Coronary artery (tissue), 2 donors: ENCODE data around the gene TIAM2.
"Not testable (repeated sequence)": the region's sequence is repeated elsewhere in the genome, so short reads cannot be mapped to it uniquely, and the experiment has no call there.

ENCODE experiments used
- DNase-seq: peaks from one replicate; pipeline ENCODE4 v3.0.0-alpha.2; 2017; ENCODE audit warnings: low spot score
- H3K27ac ChIP-seq, 2 donors: fragments of 200-600 bp; sonication (generic); one replicate each; pipeline ENCODE4 v1.5.1; 2016 to 2019
- H3K4me3 ChIP-seq: fragments of 200-600 bp; sonication (generic); 2 replicates; pipeline ENCODE4 v1.5.1; 2016; ENCODE audit warnings: mild to moderate bottlenecking, moderate library complexity
- CTCF ChIP-seq: fragments of 200-600 bp; sonication (generic); IDR thresholded peaks from one replicate; pipeline ENCODE4 v1.5.1; 2019; ENCODE audit warnings: antibody characterized with exemption

The TIAM2 gene

GRCh38 chr6:155089746-155090145 lies 94.6 kb downstream of the TIAM2 start:
- DNase-seq, result no peak
- Histone ChIP-seq H3K4me3 (no peak overlapping the region), H3K27ac (no peak overlapping the region)
- no peak for TF ChIP-seq CTCF

GRCh38 chr6:155090166-155090565 lies 95.1 kb downstream of the TIAM2 start:
- DNase-seq, result no peak
- H3K27ac ChIP-seq, result no peak overlapping the region
- H3K4me3 ChIP-seq, result no peak overlapping the region
- no peak for TF ChIP-seq CTCF

GRCh38 chr6:155091756-155092155 lies 96.6 kb downstream of the TIAM2 start:
- DNase-seq, result no peak
- TF ChIP-seq CTCF, result no peak
- no peak overlapping the region for H3K4me3 ChIP-seq
- H3K27ac ChIP-seq, result no peak overlapping the region

- TF ChIP-seq CTCF, result no peak
- no peak for DNase-seq
- Histone ChIP-seq H3K27ac (no peak overlapping the region), H3K4me3 (no peak overlapping the region)
Measured at GRCh38 chr6:155093430-155093829, 98.3 kb downstream of the TIAM2 start.

GRCh38 chr6:155100087-155100486 lies 105.0 kb downstream of the TIAM2 start:
- TF ChIP-seq CTCF, result no peak
- no peak for DNase-seq
- no peak overlapping the region for H3K4me3 ChIP-seq
- no peak overlapping the region for H3K27ac ChIP-seq

GRCh38 chr6:155100591-155100990 lies 105.5 kb downstream of the TIAM2 start:
- Histone ChIP-seq H3K27ac (no peak overlapping the region), H3K4me3 (no peak overlapping the region)
- no peak for DNase-seq
- no peak for TF ChIP-seq CTCF

- H3K4me3 ChIP-seq, DNase-seq: not testable (repeated sequence)
Measured at GRCh38 chr6:155103083-155103645, 108.0 kb downstream of the TIAM2 start.

More at GRCh38 chr6:155103083-155103645, 108.0 kb downstream of the TIAM2 start:
- not testable (repeated sequence) for H3K27ac ChIP-seq
